Measurements from ENCODE around the gene MIDN.

MIDN gene

GRCh38 chr19:1259206-1259875 lies 11.0 kb downstream of the MIDN start:
- no peak for TF ChIP-seq ZNF274 (IDR thresholded peaks at IDR 0.05; ENCODE audit: low read depth, low read length)
- peak overlapping the region; percentile 59; the same call in 1 of the 2 replicates for H3K4me3 ChIP-seq (ENCODE audit: low read length)

- H3K4me3 ChIP-seq (ENCODE audit: low read length) = peak overlapping the region; percentile 25; the same call in 1 of the 2 replicates
- no peak for TF ChIP-seq ZNF274 (IDR thresholded peaks at IDR 0.05; ENCODE audit: low read depth, low read length)
Measured at GRCh38 chr19:1259876-1260748, 11.7 kb downstream of the MIDN start.

GRCh38 chr19:1260749-1261537 lies 12.6 kb downstream of the MIDN start:
- H3K4me3 ChIP-seq (ENCODE audit: low read length) = peak overlapping the region; percentile 73; the same call in 1 of the 2 replicates
- no peak for TF ChIP-seq ZNF274 (IDR thresholded peaks at IDR 0.05; ENCODE audit: low read depth, low read length)

GRCh38 chr19:1261538-1261797 lies 13.1 kb downstream of the MIDN start:
- no peak for TF ChIP-seq ZNF274 (IDR thresholded peaks at IDR 0.05; ENCODE audit: low read depth, low read length)
- peak overlapping the region; percentile 73; the same call in 1 of the 2 replicates for H3K4me3 ChIP-seq (ENCODE audit: low read length)

GRCh38 chr19:1261798-1262622 lies 13.6 kb downstream of the MIDN start:
- no peak for TF ChIP-seq ZNF274 (IDR thresholded peaks at IDR 0.05; ENCODE audit: low read depth, low read length)
- H3K4me3 ChIP-seq (ENCODE audit: low read length) = peak overlapping the region; percentile 73; the same call in 1 of the 2 replicates

GRCh38 chr19:1262623-1263123 lies 14.3 kb downstream of the MIDN start:
- H3K4me3 ChIP-seq (ENCODE audit: low read length) = peak overlapping the region; percentile 73; the same call in 1 of the 2 replicates
- no peak for TF ChIP-seq ZNF274 (IDR thresholded peaks at IDR 0.05; ENCODE audit: low read depth, low read length)

- H3K4me3 ChIP-seq (ENCODE audit: low read length) = no peak overlapping the region
Measured at GRCh38 chr19:1263188-1263587, 14.8 kb downstream of the MIDN start.

GRCh38 chr19:1264801-1265614 lies 16.6 kb downstream of the MIDN start:
- H3K4me3 ChIP-seq (ENCODE audit: low read length) = no peak overlapping the region
- no peak for TF ChIP-seq ZNF274 (IDR thresholded peaks at IDR 0.05; ENCODE audit: low read depth, low read length)

More at GRCh38 chr19:1263188-1263587, 14.8 kb downstream of the MIDN start:
- no peak for TF ChIP-seq ZNF274 (IDR thresholded peaks at IDR 0.05; ENCODE audit: low read depth, low read length)

GRCh38 chr19:1265615-1266128 lies 17.3 kb downstream of the MIDN start:
- H3K4me3 ChIP-seq (ENCODE audit: low read length) = peak overlapping the region; percentile 3; the same call in 1 of the 2 replicates
- TF ChIP-seq ZNF274 (IDR thresholded peaks at IDR 0.05; ENCODE audit: low read depth, low read length) = no peak

GRCh38 chr19:1266129-1266915 lies 17.9 kb downstream of the MIDN start:
- no peak for TF ChIP-seq ZNF274 (IDR thresholded peaks at IDR 0.05; ENCODE audit: low read depth, low read length)
- H3K4me3 ChIP-seq (ENCODE audit: low read length) = peak overlapping the region; percentile 44; the same call in 1 of the 2 replicates

- peak overlapping the region; percentile 44; the same call in 1 of the 2 replicates for H3K4me3 ChIP-seq (ENCODE audit: low read length)
- TF ChIP-seq ZNF274 (IDR thresholded peaks at IDR 0.05; ENCODE audit: low read depth, low read length) = no peak
Measured at GRCh38 chr19:1266916-1267476, 18.6 kb downstream of the MIDN start.
